ENCODE data around the gene TOMM20. TPM values are rescaled to one million over a fixed set of nuclear protein-coding genes. Genes with fewer than 3 reads are reported as not detected.

TOMM20 gene
- total RNA-seq, 1 donor from 2014 or later = 89.1 TPM

GRCh38 chr1:235076504-235077162, 52.0 kb downstream of the TOMM20 start:
- Mint-ChIP-seq H3K36me3 (ENCODE audit: low read depth) (no peaks in the 10 kb centered on the region), H3K4me3 (ENCODE audit: unreplicated experiment) (no peak overlapping the region), H3K27ac (ENCODE audit: unreplicated experiment) (no peak overlapping the region), H3K4me1 (ENCODE audit: low read depth) (peaks cover 30% of the 10 kb centered on the region), H3K9me3 (ENCODE audit: low read depth) (no peaks in the 10 kb centered on the region), H3K27me3 (ENCODE audit: low read depth) (no peaks in the 10 kb centered on the region)
- no peak for DNase-seq (ENCODE audit: low spot score)
- TF ChIP-seq CTCF (IDR thresholded peaks at IDR 0.05) = no peak

GRCh38 chr1:235075777-235076308, 52.8 kb downstream of the TOMM20 start:
- Mint-ChIP-seq H3K9me3 (ENCODE audit: low read depth) (no peaks in the 10 kb centered on the region), H3K4me1 (ENCODE audit: low read depth) (peaks cover 26% of the 10 kb centered on the region), H3K27ac (ENCODE audit: unreplicated experiment) (peak overlapping the region; percentile 97), H3K4me3 (ENCODE audit: unreplicated experiment) (peak overlapping the region; percentile 24), H3K27me3 (ENCODE audit: low read depth) (no peaks in the 10 kb centered on the region), H3K36me3 (ENCODE audit: low read depth) (no peaks in the 10 kb centered on the region)
- DNase-seq (ENCODE audit: low spot score) = no peak
- TF ChIP-seq CTCF (IDR thresholded peaks at IDR 0.05) = peak; percentile 17

GRCh38 chr1:235075048-235075776, 53.4 kb downstream of the TOMM20 start:
- peak overlapping the region; percentile 97 for H3K27ac Mint-ChIP-seq (ENCODE audit: unreplicated experiment)
- H3K9me3 Mint-ChIP-seq (ENCODE audit: low read depth) = no peaks in the 10 kb centered on the region
- H3K4me3 Mint-ChIP-seq (ENCODE audit: unreplicated experiment) = peak overlapping the region; percentile 24
- H3K36me3 Mint-ChIP-seq (ENCODE audit: low read depth) = no peaks in the 10 kb centered on the region
- peaks cover 27% of the 10 kb centered on the region for H3K4me1 Mint-ChIP-seq (ENCODE audit: low read depth)
- peak; percentile 19 for TF ChIP-seq CTCF (IDR thresholded peaks at IDR 0.05)
- no peak for DNase-seq (ENCODE audit: low spot score)
- H3K27me3 Mint-ChIP-seq (ENCODE audit: low read depth) = no peaks in the 10 kb centered on the region

- Mint-ChIP-seq H3K9me3 (ENCODE audit: low read depth) (no peaks in the 10 kb centered on the region), H3K27me3 (ENCODE audit: low read depth) (no peaks in the 10 kb centered on the region), H3K4me3 (ENCODE audit: unreplicated experiment) (peak overlapping the region; percentile 24), H3K27ac (ENCODE audit: unreplicated experiment) (peak overlapping the region; percentile 97), H3K36me3 (ENCODE audit: low read depth) (no peaks in the 10 kb centered on the region), H3K4me1 (ENCODE audit: low read depth) (peaks cover 27% of the 10 kb centered on the region)
- DNase-seq (ENCODE audit: low spot score) = no peak
- TF ChIP-seq CTCF (IDR thresholded peaks at IDR 0.05) = no peak
These were observed 54.1 kb downstream of the TOMM20 start for GRCh38 chr1:235074523-235075047.

GRCh38 chr1:235073968-235074522, 54.6 kb downstream of the TOMM20 start:
- Mint-ChIP-seq H3K36me3 (ENCODE audit: low read depth) (no peaks in the 10 kb centered on the region), H3K27ac (ENCODE audit: unreplicated experiment) (peak overlapping the region; percentile 97), H3K27me3 (ENCODE audit: low read depth) (no peaks in the 10 kb centered on the region), H3K4me1 (ENCODE audit: low read depth) (peaks cover 32% of the 10 kb centered on the region), H3K9me3 (ENCODE audit: low read depth) (no peaks in the 10 kb centered on the region), H3K4me3 (ENCODE audit: unreplicated experiment) (no peak overlapping the region)
- no peak for DNase-seq (ENCODE audit: low spot score)
- no peak for TF ChIP-seq CTCF (IDR thresholded peaks at IDR 0.05)

All from chondrocyte (in vitro differentiated cells).